HepG2 (cell line): ENCODE data around the gene C1orf198. TPM values are rescaled to one million over a fixed set of nuclear protein-coding genes. Genes with fewer than 3 reads are reported as not detected.

Source experiments
- ATAC-seq: fragments of 200-7000 bp; cut with Tn5 transposase; 3 replicates; pipeline ENCODE4 v1.9.1; 2020; ENCODE audit warnings: mild to moderate bottlenecking, moderate library complexity
- BruUV-seq: library from RNA; stranded (reverse); fragments of 400-500 nt; replicated peaks from 2 replicates; lab custom pipeline; 2021; lab: Mats Ljungman, UMichigan
- CTCF ChIA-PET: fragments of 300-600 bp; formaldehyde crosslinking; extraction: SDS; loops from one replicate; lab custom pipeline; 2021; ENCODE audit warnings: low total read pairs, inconsistent platforms, low intra/inter-chr PET ratio; lab: Yijun Ruan, JAX
- POLR2A ChIA-PET: fragments of 350-600 bp; sonication (Branson Sonifier 250); formaldehyde crosslinking; loops from one replicate; lab custom pipeline; 2020; ENCODE audit warnings: antibody characterized with exemption, inconsistent platforms; lab: Yijun Ruan, JAX
- DNase-seq: peaks from one replicate; pipeline ENCODE4 v3.0.0-alpha.2; 2015; ENCODE audit warnings: low spot score
- FAIRE-seq: peaks from 3 replicates; lab custom pipeline; 2011; peaks lifted over from hg19 to GRCh38; lab: Jason Lieb, UNC
- H2AFZ ChIP-seq: one replicate; pipeline ENCODE4 v1.6.1; 2011; ENCODE audit warnings: low read length, inconsistent platforms
- H3K27ac ChIP-seq: fragments of 300-600 bp; 3 replicates; pipeline ENCODE4 v1.8.0; 2011; ENCODE audit warnings: mixed run types, mild to moderate bottlenecking, mixed read lengths, low read length, inconsistent platforms; ENCODE audit not compliant: insufficient read depth; ENCODE audit errors: extremely low read length
- H3K27me3 ChIP-seq, 2 experiments: fragments of 200-600 bp in 1 of 2; 2 replicates in 1 of 2; 3 replicates in 1 of 2; pipeline versions ENCODE4 v1.6.0 to v1.8.0; 2011; ENCODE audit warnings: low read length in 2 of 2, mild to moderate bottlenecking in 2 of 2, moderate library complexity in 2 of 2, inconsistent platforms in 1 of 2; ENCODE audit not compliant: insufficient read depth in 2 of 2, control insufficient read depth in 1 of 2
- H3K36me3 ChIP-seq, 2 experiments: fragments of 200-600 bp in 1 of 2; replicated peaks in 1 of 2; 2 replicates in 1 of 2; 3 replicates in 1 of 2; pipeline versions ENCODE4 v1.5.1 to v1.8.0; 2011; ENCODE audit warnings: low read length in 2 of 2, inconsistent platforms in 1 of 2; ENCODE audit not compliant: insufficient read depth in 2 of 2, control insufficient read depth in 1 of 2
- H3K4me1 ChIP-seq: 2 replicates; pipeline ENCODE4 v1.5.1; 2012; ENCODE audit warnings: low read length, inconsistent platforms; ENCODE audit not compliant: insufficient read depth
- H3K4me2 ChIP-seq: 2 replicates; pipeline ENCODE4 v1.6.0; 2011; ENCODE audit warnings: low read depth, low read length, inconsistent platforms
- H3K4me3 ChIP-seq, 3 experiments: fragments of 200-600 bp in 1 of 3; sonication (generic), shearing (Covaris generic) in 1 of 3; replicated peaks in 1 of 3; 2 replicates each; pipeline ENCODE4 v1.5.1; 2011 to 2016; ENCODE audit warnings: low read length in 3 of 3, inconsistent platforms in 2 of 3, low read depth in 2 of 3, mild to moderate bottlenecking in 2 of 3, control low read depth in 1 of 3, mixed read lengths in 1 of 3; ENCODE audit not compliant: insufficient read depth in 1 of 3
- H3K79me2 ChIP-seq: one replicate; pipeline ENCODE4 v1.6.1; 2011; ENCODE audit warnings: low read length, inconsistent platforms; ENCODE audit not compliant: insufficient read depth
- H3K9ac ChIP-seq: 2 replicates; pipeline ENCODE4 v1.6.0; 2011; ENCODE audit warnings: mild to moderate bottlenecking, low read depth, low read length, inconsistent platforms; ENCODE audit not compliant: insufficient read depth
- H3K9me3 ChIP-seq: 2 replicates; pipeline ENCODE4 v1.5.1; 2012; ENCODE audit warnings: mild to moderate bottlenecking, low read length
- H4K20me1 ChIP-seq: 2 replicates; pipeline ENCODE4 v1.6.0; 2011; ENCODE audit warnings: inconsistent platforms, mild to moderate bottlenecking, low read length, moderate library complexity; ENCODE audit not compliant: insufficient read depth
- LBX2 ChIP-seq: sonication (generic); formaldehyde crosslinking; IDR thresholded peaks from 2 replicates; pipeline ENCODE4 v1.5.0; 2020; ENCODE audit warnings: missing genetic modification reagents, mild to moderate bottlenecking, borderline replicate concordance
- SATB2 ChIP-seq: sonication (generic); formaldehyde crosslinking; IDR thresholded peaks from 2 replicates; pipeline ENCODE4 v1.5.0; 2020; ENCODE audit warnings: missing genetic modification reagents
- TIGD3 ChIP-seq: sonication (generic); formaldehyde crosslinking; IDR thresholded peaks from 2 replicates; pipeline ENCODE4 v1.5.1; 2020; ENCODE audit warnings: mild to moderate bottlenecking, missing genetic modification reagents, borderline replicate concordance
- ZBTB42 ChIP-seq: sonication (generic); formaldehyde crosslinking; IDR thresholded peaks from 2 replicates; pipeline ENCODE4 v1.5.0; 2020; ENCODE audit warnings: mild to moderate bottlenecking, missing genetic modification reagents
- ZNF121 ChIP-seq: sonication (generic); formaldehyde crosslinking; IDR thresholded peaks from 2 replicates; pipeline ENCODE4 v1.5.0; 2020; ENCODE audit warnings: mild to moderate bottlenecking, missing genetic modification reagents
- ZNF251 ChIP-seq: sonication (generic); formaldehyde crosslinking; IDR thresholded peaks from 2 replicates; pipeline ENCODE4 v1.9.0; 2021; ENCODE audit warnings: mild to moderate bottlenecking, missing genetic modification reagents
- ZNF44 ChIP-seq: sonication (generic); formaldehyde crosslinking; IDR thresholded peaks from 2 replicates; pipeline ENCODE4 v1.5.1; 2020; ENCODE audit warnings: mild to moderate bottlenecking, missing genetic modification reagents
- ZNF512 ChIP-seq: sonication (generic); formaldehyde crosslinking; IDR thresholded peaks from 2 replicates; pipeline ENCODE4 v1.4.0; 2020; ENCODE audit warnings: mild to moderate bottlenecking, missing genetic modification reagents
- ZNF644 ChIP-seq: IDR thresholded peaks from 2 replicates; pipeline ENCODE4 v1.6.1; 2016; ENCODE audit warnings: low read depth
- ZNF816 ChIP-seq: sonication (generic); formaldehyde crosslinking; IDR thresholded peaks from 2 replicates; pipeline ENCODE4 v1.8.0; 2022; ENCODE audit warnings: missing genetic modification reagents, mild to moderate bottlenecking, borderline replicate concordance
- ZSCAN12 ChIP-seq: sonication (generic); formaldehyde crosslinking; IDR thresholded peaks from 2 replicates; pipeline ENCODE4 v1.9.0; 2021; ENCODE audit warnings: mild to moderate bottlenecking, missing genetic modification reagents
- ZSCAN21 ChIP-seq: sonication (generic); formaldehyde crosslinking; IDR thresholded peaks from 2 replicates; pipeline ENCODE4 v1.8.0; 2022; ENCODE audit warnings: mild to moderate bottlenecking, missing genetic modification reagents, moderate library complexity, borderline replicate concordance
- ZZZ3 ChIP-seq: sonication (generic); formaldehyde crosslinking; IDR thresholded peaks from 2 replicates; pipeline ENCODE4 v1.4.0; 2020; ENCODE audit warnings: missing genetic modification reagents, mild to moderate bottlenecking, borderline replicate concordance
- WGBS: methylation state at CpG from one replicate; pipeline ENCODE4 v1.1.6; 2017; ENCODE audit warnings: low lambda C conversion rate; 5-methylcytosine and 5-hydroxymethylcytosine counted together
- in situ Hi-C: cut with HindIII; loops from 2 replicates; pipeline ENCODE4 v1.10.0; 2017; ENCODE audit warnings: low pct_unique_long_range_greater_than_20kb; ENCODE audit not compliant: extremely low pct_ligation_motif_present
- intact Hi-C: fragments of 100-400 bp; cut with micrococcal nuclease; formaldehyde crosslinking; loops from one replicate; pipeline ENCODE4 v1.10.0; 2022; ENCODE audit not compliant: unreplicated experiment
- polyA plus RNA-seq, 8 experiments: library from polyadenylated mRNA; depleted of rRNA in 3 of 8; stranded (reverse) in 7 of 8; unstranded in 1 of 8; fragments of >200 nt; fragmentation: Illumina TruSeq in 4 of 8; extraction: Trizol in 4 of 8; gene quantifications; 2 replicates each; pipeline versions ENCODE4 v1.2.1 to v1.2.3, GENCODE V29; 2011 to 2016; ENCODE audit warnings: low read depth in 4 of 8, missing spikeins in 1 of 8, mixed read lengths in 1 of 8; ENCODE audit not compliant: insufficient read depth in 1 of 8
- total RNA-seq, 5 experiments: library from RNA; depleted of rRNA; stranded (reverse); fragments of >200 nt; fragmentation: Illumina TruSeq; extraction: Trizol; gene quantifications; 2 replicates each; pipeline ENCODE4 v1.2.3, GENCODE V29; 2016; ENCODE audit warnings: low read depth in 1 of 5

C1orf198 gene
- total and polyA plus RNA-seq, 2 of the 13 experiments (the other 11 are each of a cell fraction or from before 2014, with no cell fraction given) = 12.7 to 13.4 TPM

- WGBS = 56% methylated on average over 5 of the region's 5 CpGs
- in situ Hi-C loops = no loop called here
- TF ChIP-seq ZNF512 (CRISPR knock-in tag) (no peak), SATB2 (CRISPR knock-in tag) (no peak), ZSCAN21 (CRISPR knock-in tag) (no peak), ZNF121 (CRISPR knock-in tag) (no peak), ZBTB42 (CRISPR knock-in tag) (no peak), ZNF251 (CRISPR knock-in tag) (no peak), ZNF44 (CRISPR knock-in tag) (no peak), ZSCAN12 (no peak), ZNF816 (CRISPR knock-in tag) (no peak), TIGD3 (CRISPR knock-in tag) (no peak), ZZZ3 (no peak), LBX2 (CRISPR knock-in tag) (no peak), ZNF644 (no peak)
- TF ChIP-seq, all 625 proteins: peak for 0
Measured at GRCh38 chr1:230827801-230828200, 40.5 kb downstream of the C1orf198 start.

More at GRCh38 chr1:230827801-230828200, 40.5 kb downstream of the C1orf198 start:
- no peak for FAIRE-seq
- ATAC-seq = no peak
- H3K36me3 ChIP-seq = no peaks in the 10 kb centered on the region
- H3K79me2 ChIP-seq = no peaks in the 10 kb centered on the region
- H3K27me3 ChIP-seq = peaks cover 0 to 12% of the 10 kb centered on the region in 2 experiments; a peak in 2 of 5 replicates
- no TSS peak for BruUV-seq
- no peak overlapping the region for H3K4me3 ChIP-seq
- no peak overlapping the region for H3K4me2 ChIP-seq
- no peak overlapping the region for H2AFZ ChIP-seq
- no peak for DNase-seq
- no peak overlapping the region for H3K27ac ChIP-seq
- no peak overlapping the region for H3K9ac ChIP-seq
- no peaks in the 10 kb centered on the region for H4K20me1 ChIP-seq
- ChIA-PET CTCF (no interaction called here), POLR2A (no interaction called here)
- no peaks in the 10 kb centered on the region for H3K9me3 ChIP-seq
- H3K4me1 ChIP-seq = no peaks in the 10 kb centered on the region
- intact Hi-C loops = no loop called here
